Measurements from ENCODE around the gene ALDOB. TPM values are rescaled to one million over a fixed set of nuclear protein-coding genes. Genes with fewer than 3 reads are reported as not detected.
A peak's percentile ranks its signal among the peaks of the same experiment; 100 is the strongest.

Gene ALDOB
- total and polyA plus RNA-seq, 4 donors, result 527 to 2,132 (median 1,808) TPM

DNA sequence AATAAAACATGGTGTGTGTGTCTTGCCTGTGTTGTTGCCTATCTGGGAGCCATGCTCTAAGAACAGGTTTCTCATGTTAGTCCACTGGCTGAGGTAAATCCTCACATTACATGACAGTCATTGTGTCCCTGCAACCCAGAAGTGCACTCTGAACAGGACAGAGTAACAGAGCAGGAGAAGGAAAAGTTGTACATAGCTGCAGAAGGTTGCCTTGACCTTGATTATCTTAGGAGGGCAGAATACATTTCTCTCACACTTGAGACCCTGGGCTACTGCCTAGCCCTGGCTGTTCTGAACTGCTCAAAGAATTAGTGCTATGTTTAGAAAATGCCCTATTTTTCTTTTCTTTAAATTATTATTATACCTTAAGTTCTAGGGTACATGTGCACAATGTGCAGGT is 20.0 kb downstream of the ALDOB start:
- no peak for DNase-seq (ENCODE audit: low spot score)
- peaks cover 0 to 5% (median 0%) of the 10 kb centered on the region in 4 donors for H3K36me3 ChIP-seq (ENCODE audit: control insufficient read depth in 4 of 4, insufficient read depth in 3 of 4, low read depth in 1 of 4, low read length in 3 of 4)
- H3K4me3 ChIP-seq (ENCODE audit: low read depth in 1 of 3, low read length in 3 of 3), result no peak overlapping the region
- H3K27ac ChIP-seq (ENCODE audit: low read depth in 1 of 2, low read length in 2 of 2), result no peak overlapping the region
- peaks cover 3 to 28% (median 14%) of the 10 kb centered on the region in 4 donors for H3K9me3 ChIP-seq (ENCODE audit: control insufficient read depth in 4 of 4, low read length in 3 of 4)
- TF ChIP-seq NR2F2 (IDR thresholded peaks at IDR 0.05) (peak; percentile 54), TAF1 (conservative IDR thresholded peaks at IDR 0.05) (no peak), YY1 (IDR thresholded peaks at IDR 0.05) (no peak), FOXA1 (IDR thresholded peaks at IDR 0.05) (no peak), EGR1 (IDR thresholded peaks at IDR 0.05; ENCODE audit: low read depth in 2 of 2) (peak in 1 of 2 donors; percentile 28)
- TF ChIP-seq, protein P1, sequence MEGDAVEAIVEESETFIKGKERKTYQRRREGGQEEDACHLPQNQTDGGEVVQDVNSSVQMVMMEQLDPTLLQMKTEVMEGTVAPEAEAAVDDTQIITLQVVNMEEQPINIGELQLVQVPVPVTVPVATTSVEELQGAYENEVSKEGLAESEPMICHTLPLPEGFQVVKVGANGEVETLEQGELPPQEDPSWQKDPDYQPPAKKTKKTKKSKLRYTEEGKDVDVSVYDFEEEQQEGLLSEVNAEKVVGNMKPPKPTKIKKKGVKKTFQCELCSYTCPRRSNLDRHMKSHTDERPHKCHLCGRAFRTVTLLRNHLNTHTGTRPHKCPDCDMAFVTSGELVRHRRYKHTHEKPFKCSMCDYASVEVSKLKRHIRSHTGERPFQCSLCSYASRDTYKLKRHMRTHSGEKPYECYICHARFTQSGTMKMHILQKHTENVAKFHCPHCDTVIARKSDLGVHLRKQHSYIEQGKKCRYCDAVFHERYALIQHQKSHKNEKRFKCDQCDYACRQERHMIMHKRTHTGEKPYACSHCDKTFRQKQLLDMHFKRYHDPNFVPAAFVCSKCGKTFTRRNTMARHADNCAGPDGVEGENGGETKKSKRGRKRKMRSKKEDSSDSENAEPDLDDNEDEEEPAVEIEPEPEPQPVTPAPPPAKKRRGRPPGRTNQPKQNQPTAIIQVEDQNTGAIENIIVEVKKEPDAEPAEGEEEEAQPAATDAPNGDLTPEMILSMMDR (IDR thresholded peaks at IDR 0.05; ENCODE audit: low read depth, low read length, missing input control), result no peak
- TF ChIP-seq, protein P2, sequence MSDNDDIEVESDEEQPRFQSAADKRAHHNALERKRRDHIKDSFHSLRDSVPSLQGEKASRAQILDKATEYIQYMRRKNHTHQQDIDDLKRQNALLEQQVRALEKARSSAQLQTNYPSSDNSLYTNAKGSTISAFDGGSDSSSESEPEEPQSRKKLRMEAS (IDR thresholded peaks at IDR 0.05), result no peak
- H3K27me3 ChIP-seq (ENCODE audit: control insufficient read depth in 4 of 4, insufficient read depth in 4 of 4, low read length in 3 of 4), result no peaks in the 10 kb centered on the region
- H3K9ac ChIP-seq (ENCODE audit: low read depth in 1 of 2, low read length in 2 of 2), result no peak overlapping the region
- H3K4me1 ChIP-seq (ENCODE audit: control insufficient read depth in 4 of 4, insufficient read depth in 4 of 4, low read length in 3 of 4), result no peaks in the 10 kb centered on the region

DNA sequence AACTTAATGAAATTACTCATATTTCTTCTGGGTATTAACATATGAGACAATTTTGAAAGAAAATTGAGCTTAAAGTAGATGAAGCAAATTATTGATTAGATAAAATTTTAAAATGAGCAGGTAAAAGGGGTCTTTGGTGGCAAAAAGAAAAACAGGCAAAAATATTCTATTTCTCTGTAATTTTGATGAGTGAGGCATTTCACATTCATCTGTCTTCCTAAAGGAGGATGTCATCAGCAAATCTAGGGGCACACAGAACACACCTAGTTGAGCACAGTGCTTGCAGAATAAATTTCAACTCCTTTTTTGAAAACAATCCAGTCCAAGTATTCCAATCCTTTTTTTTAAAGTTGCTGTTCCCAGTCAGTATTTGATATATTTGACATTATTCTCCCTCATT is 20.7 kb downstream of the ALDOB start:
- Histone ChIP-seq H3K4me3 (ENCODE audit: low read depth in 1 of 3, low read length in 3 of 3) (no peak overlapping the region), H3K9ac (ENCODE audit: low read depth in 1 of 2, low read length in 2 of 2) (no peak overlapping the region), H3K27ac (ENCODE audit: low read depth in 1 of 2, low read length in 2 of 2) (no peak overlapping the region), H3K27me3 (ENCODE audit: control insufficient read depth in 4 of 4, insufficient read depth in 4 of 4, low read length in 3 of 4) (no peaks in the 10 kb centered on the region), H3K36me3 (ENCODE audit: control insufficient read depth in 4 of 4, insufficient read depth in 3 of 4, low read depth in 1 of 4, low read length in 3 of 4) (no peaks in the 10 kb centered on the region), H3K9me3 (ENCODE audit: control insufficient read depth in 4 of 4, low read length in 3 of 4) (peaks cover 8 to 35% (median 20%) of the 10 kb centered on the region in 4 donors), H3K4me1 (ENCODE audit: control insufficient read depth in 4 of 4, insufficient read depth in 4 of 4, low read length in 3 of 4) (no peaks in the 10 kb centered on the region)
- DNase-seq (ENCODE audit: low spot score), result no peak
- TF ChIP-seq JUND (IDR thresholded peaks at IDR 0.05) (peak in 1 of 2 donors; percentile 15), RAD21 (IDR thresholded peaks at IDR 0.05) (no peak)

DNA sequence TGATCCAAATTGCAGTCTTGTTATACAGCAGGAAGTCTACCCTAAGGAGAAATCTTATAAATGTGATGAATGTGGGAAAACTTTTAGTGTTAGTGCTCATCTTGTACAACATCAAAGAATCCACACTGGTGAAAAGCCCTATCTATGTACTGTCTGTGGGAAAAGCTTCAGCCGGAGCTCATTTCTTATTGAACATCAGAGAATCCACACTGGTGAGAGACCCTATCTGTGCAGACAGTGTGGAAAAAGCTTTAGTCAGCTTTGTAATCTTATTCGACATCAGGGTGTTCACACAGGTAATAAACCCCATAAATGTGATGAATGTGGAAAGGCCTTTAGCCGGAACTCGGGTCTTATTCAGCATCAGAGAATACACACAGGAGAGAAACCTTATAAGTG is 26.5 kb downstream of the ALDOB start:
- 98% methylated on average over 4 of the region's 4 CpGs for WGBS
- H3K9me3 ChIP-seq (ENCODE audit: control insufficient read depth in 4 of 4, low read length in 3 of 4), result peaks cover 34 to 88% (median 60%) of the 10 kb centered on the region in 4 donors
- no peak overlapping the region for H3K9ac ChIP-seq (ENCODE audit: low read depth in 1 of 2, low read length in 2 of 2)
- H3K4me3 ChIP-seq (ENCODE audit: low read depth in 1 of 3, low read length in 3 of 3), result peak overlapping the region in 2 of 3 donors; percentile 54 to 57
- H3K36me3 ChIP-seq (ENCODE audit: control insufficient read depth in 4 of 4, insufficient read depth in 3 of 4, low read depth in 1 of 4, low read length in 3 of 4), result peaks cover 10 to 55% (median 50%) of the 10 kb centered on the region in 4 donors
- TF ChIP-seq, protein P2 (IDR thresholded peaks at IDR 0.05), result no peak
- TF ChIP-seq JUND (IDR thresholded peaks at IDR 0.05) (no peak), SP1 (IDR thresholded peaks at IDR 0.05) (no peak), GABPA (IDR thresholded peaks at IDR 0.05 in 1 of 2, conservative IDR thresholded peaks at IDR 0.05 in 1 of 2) (no peak), HNF4G (IDR thresholded peaks at IDR 0.05) (no peak), RXRA (IDR thresholded peaks at IDR 0.05) (no peak), FOXA1 (IDR thresholded peaks at IDR 0.05) (no peak), TAF1 (conservative IDR thresholded peaks at IDR 0.05) (no peak), RAD21 (IDR thresholded peaks at IDR 0.05) (no peak), YY1 (IDR thresholded peaks at IDR 0.05) (no peak), FOXA2 (IDR thresholded peaks at IDR 0.05) (no peak)
- TF ChIP-seq, protein P3, sequence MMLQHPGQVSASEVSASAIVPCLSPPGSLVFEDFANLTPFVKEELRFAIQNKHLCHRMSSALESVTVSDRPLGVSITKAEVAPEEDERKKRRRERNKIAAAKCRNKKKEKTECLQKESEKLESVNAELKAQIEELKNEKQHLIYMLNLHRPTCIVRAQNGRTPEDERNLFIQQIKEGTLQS (IDR thresholded peaks at IDR 0.05), result no peak
- TF ChIP-seq, protein P1 (IDR thresholded peaks at IDR 0.05; ENCODE audit: low read depth, low read length, missing input control), result no peak
- DNase-seq (ENCODE audit: low spot score), result no peak
- H3K4me1 ChIP-seq (ENCODE audit: control insufficient read depth in 4 of 4, insufficient read depth in 4 of 4, low read length in 3 of 4), result no peaks in the 10 kb centered on the region
- H3K27me3 ChIP-seq (ENCODE audit: control insufficient read depth in 4 of 4, insufficient read depth in 4 of 4, low read length in 3 of 4), result no peaks in the 10 kb centered on the region
- no peak overlapping the region for H3K27ac ChIP-seq (ENCODE audit: low read depth in 1 of 2, low read length in 2 of 2)
